ENCODE measurements around the gene SFMBT1. TPM values are rescaled to one million over a fixed set of nuclear protein-coding genes. Genes with fewer than 3 reads are reported as not detected.

Gene SFMBT1
- total and polyA plus RNA-seq, 2 of the 8 experiments (the other 6 are each of a cell fraction or from before 2014, with no cell fraction given): 8.1 to 16.8 TPM

DNA sequence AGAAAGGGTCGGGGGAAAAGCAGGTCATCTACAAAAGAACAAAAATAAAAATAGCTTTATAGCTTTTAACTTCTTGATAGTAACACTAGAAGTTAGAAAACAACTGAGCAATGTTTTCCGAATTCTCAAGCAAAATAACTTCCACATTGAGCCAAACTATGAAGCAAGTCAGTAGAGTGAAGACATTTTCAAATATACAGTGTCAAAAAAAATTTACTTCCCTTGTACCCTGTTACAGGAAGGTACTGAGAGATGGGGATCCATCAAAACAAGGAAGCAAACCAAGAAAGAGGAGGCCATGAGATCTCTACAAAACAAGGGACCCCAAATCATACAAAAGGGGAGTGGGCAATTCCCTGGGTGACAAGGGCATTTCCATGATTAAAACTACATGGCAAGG is 121.9 kb downstream of the SFMBT1 start (continued):
- TF ChIP-seq, protein P1, sequence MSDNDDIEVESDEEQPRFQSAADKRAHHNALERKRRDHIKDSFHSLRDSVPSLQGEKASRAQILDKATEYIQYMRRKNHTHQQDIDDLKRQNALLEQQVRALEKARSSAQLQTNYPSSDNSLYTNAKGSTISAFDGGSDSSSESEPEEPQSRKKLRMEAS (IDR thresholded peaks at IDR 0.05): no peak
- TF ChIP-seq MAFK (IDR thresholded peaks at IDR 0.05; ENCODE audit: low read depth, low read length): no peak
- no peak for TF ChIP-seq TAF7 (optimal IDR thresholded peaks at IDR 0.05; ENCODE audit: borderline replicate concordance, low read depth, low read length)
